Measurements from ENCODE around the gene TAS1R1.
A peak's percentile ranks its signal among the peaks of the same experiment; 100 is the strongest.
"Not testable (repeated sequence)": the region's sequence is repeated elsewhere in the genome, so short reads cannot be mapped to it uniquely, and the experiment has no call there.

TAS1R1 gene

DNA sequence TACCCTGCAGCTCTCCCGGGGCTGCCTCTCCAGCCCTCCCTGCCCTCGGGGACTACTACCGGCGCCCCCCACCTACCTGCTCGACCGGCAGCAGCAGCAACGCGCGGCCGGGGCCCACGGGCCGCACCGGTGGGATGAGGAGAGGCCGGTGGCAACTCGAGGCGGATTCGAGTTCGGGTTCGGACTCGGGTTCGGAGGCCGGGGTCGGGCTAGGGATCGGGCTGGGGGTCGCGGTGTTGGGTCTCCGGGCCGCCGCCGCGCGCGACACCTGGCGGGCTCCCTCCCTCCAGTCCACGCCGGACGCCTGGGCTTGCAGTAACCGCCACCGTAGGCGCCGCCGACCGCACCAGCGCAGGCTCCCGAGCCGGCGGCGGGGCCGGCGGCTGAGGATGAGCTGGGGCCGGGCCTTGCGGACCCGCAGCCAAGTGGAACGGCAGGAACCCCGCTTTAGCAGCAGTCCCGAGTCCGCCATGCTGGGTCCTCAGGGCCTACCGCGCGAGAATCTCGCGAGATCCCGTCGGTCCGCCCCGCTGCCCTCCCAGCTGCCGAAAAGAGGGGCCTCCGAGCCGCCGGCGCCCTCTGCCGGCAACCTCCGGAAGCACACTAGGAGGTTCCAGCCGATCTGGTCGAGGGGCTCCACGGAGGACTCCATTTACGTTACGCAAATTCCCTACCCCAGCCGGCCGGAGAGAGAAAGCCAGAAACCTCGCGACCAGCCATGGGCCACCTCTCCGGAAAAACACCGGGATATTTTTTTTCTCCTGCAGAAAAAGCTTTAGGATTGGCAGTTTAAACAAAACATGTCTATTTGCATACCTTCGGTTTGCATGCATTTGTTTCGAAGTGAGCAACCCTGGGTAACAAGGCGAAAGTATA is 838 bp upstream of the TAS1R1 start, which contains the start of gene NOL9:
TSS of gene NOL9 (minus strand) at position 483 of the 876 bp plus-strand sequence. CDS start at position 472, 11 bp downstream.
- Histone ChIP-seq H4K8ac (ENCODE audit: low read depth, low read length) (no peak within 1 kb of the TSS), H3K23ac (ENCODE audit: low read length) (peak within 1 kb of the TSS; percentile 66), H3K4me2 (ENCODE audit: low read length) (peak within 1 kb of the TSS; percentile 74), H3K4me3 (ENCODE audit: low read length) (peak within 1 kb of the TSS; percentile 93), H3K4me1 (ENCODE audit: control insufficient read depth, low read depth, low read length) (peaks cover 3% of the 10 kb centered on the region), H3K79me2 (ENCODE audit: control insufficient read depth, insufficient read depth, low read length) (peaks cover 12% of the 10 kb centered on the region), H4K5ac (ENCODE audit: low read length) (peak within 1 kb of the TSS; percentile 93), H2BK120ac (ENCODE audit: low read depth, low read length) (no peak within 1 kb of the TSS), H3K56ac (ENCODE audit: low read length) (peak within 1 kb of the TSS; percentile 95), H3K27ac (ENCODE audit: low read depth, low read length) (peak within 1 kb of the TSS; percentile 36), H3K9ac (ENCODE audit: low read length) (peak within 1 kb of the TSS; percentile 91), H2BK5ac (ENCODE audit: low read length) (no peak within 1 kb of the TSS), H3K79me1 (ENCODE audit: low read length) (peaks cover 9% of the 10 kb centered on the region), H3K27me3 (ENCODE audit: insufficient read depth, low read length, poor library complexity) (no peaks in the 10 kb centered on the region), H3K4ac (ENCODE audit: low read depth, low read length) (peak within 1 kb of the TSS; percentile 49), H2BK15ac (replicated peaks; ENCODE audit: low read depth) (no peak within 1 kb of the TSS), H2AK5ac (ENCODE audit: low read length) (no peak within 1 kb of the TSS), H3K18ac (ENCODE audit: low read length) (no peak within 1 kb of the TSS), H3K36me3 (ENCODE audit: control insufficient read depth, insufficient read depth, low read length) (peaks cover 4% of the 10 kb centered on the region)
- DNase-seq: peak; percentile 95
- no CpG with 5 or more reads among the region's 87 CpGs for WGBS (ENCODE audit: extremely low coverage, insufficient coverage, low lambda C conversion rate)

- H2BK120ac ChIP-seq (ENCODE audit: low read depth, low read length): no peak overlapping the region
- no peak overlapping the region for H3K23ac ChIP-seq (ENCODE audit: low read length)
- DNase-seq: no peak
- H3K79me1 ChIP-seq (ENCODE audit: low read length): peaks cover 6% of the 10 kb centered on the region
- no CpG with 5 or more reads among the region's 1 CpG for WGBS (ENCODE audit: extremely low coverage, insufficient coverage, low lambda C conversion rate)
- no peak overlapping the region for H3K4ac ChIP-seq (ENCODE audit: low read depth, low read length)
- no peak overlapping the region for H4K5ac ChIP-seq (ENCODE audit: low read length)
- no peak overlapping the region for H2BK5ac ChIP-seq (ENCODE audit: low read length)
- H2BK15ac ChIP-seq (replicated peaks; ENCODE audit: low read depth): no peak overlapping the region
- no peaks in the 10 kb centered on the region for H3K36me3 ChIP-seq (ENCODE audit: control insufficient read depth, insufficient read depth, low read length)
- H3K27me3 ChIP-seq (ENCODE audit: insufficient read depth, low read length, poor library complexity): no peaks in the 10 kb centered on the region
- peaks cover 3% of the 10 kb centered on the region for H3K4me1 ChIP-seq (ENCODE audit: control insufficient read depth, low read depth, low read length)
- no peak overlapping the region for H3K4me3 ChIP-seq (ENCODE audit: low read length)
- no peak overlapping the region for H2AK5ac ChIP-seq (ENCODE audit: low read length)
- H4K8ac ChIP-seq (ENCODE audit: low read depth, low read length): no peak overlapping the region
- peaks cover 12% of the 10 kb centered on the region for H3K79me2 ChIP-seq (ENCODE audit: control insufficient read depth, insufficient read depth, low read length)
- H3K9ac ChIP-seq (ENCODE audit: low read length): no peak overlapping the region
- H3K18ac ChIP-seq (ENCODE audit: low read length): no peak overlapping the region
- no peak overlapping the region for H3K4me2 ChIP-seq (ENCODE audit: low read length)
- H3K56ac ChIP-seq (ENCODE audit: low read length): no peak overlapping the region
- no peak overlapping the region for H3K27ac ChIP-seq (ENCODE audit: low read depth, low read length)
Measured at GRCh38 chr1:6557597-6557996, 2.5 kb downstream of the TAS1R1 start.

DNA sequence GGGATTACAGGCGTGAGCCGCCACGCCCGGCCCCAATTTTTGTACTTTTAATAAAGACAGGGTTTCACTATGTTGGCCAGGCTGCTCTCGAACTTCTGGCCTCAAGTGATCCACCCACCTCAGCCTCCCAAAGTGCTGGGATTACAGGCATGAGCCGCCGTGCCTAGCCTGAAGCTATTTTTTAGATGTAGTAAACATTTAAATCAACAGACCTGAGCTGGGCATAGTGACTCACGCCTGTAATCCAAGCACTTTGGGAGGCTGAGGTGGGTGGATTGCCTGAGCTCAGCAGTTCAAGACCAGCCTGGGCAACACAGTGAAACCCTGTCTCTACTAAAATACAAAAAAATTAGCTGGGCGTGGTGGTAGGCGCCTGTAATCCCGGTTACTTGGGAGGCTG is 4.1 kb downstream of the TAS1R1 start:
- not testable (repeated sequence) for H2BK120ac ChIP-seq (ENCODE audit: low read depth, low read length); H3K27ac ChIP-seq (ENCODE audit: low read depth, low read length); H3K4me3 ChIP-seq (ENCODE audit: low read length); DNase-seq; H2BK5ac ChIP-seq (ENCODE audit: low read length); H2AK5ac ChIP-seq (ENCODE audit: low read length); H3K56ac ChIP-seq (ENCODE audit: low read length); H4K5ac ChIP-seq (ENCODE audit: low read length); H3K79me2 ChIP-seq (ENCODE audit: control insufficient read depth, insufficient read depth, low read length); H3K4me1 ChIP-seq (ENCODE audit: control insufficient read depth, low read depth, low read length); H3K36me3 ChIP-seq (ENCODE audit: control insufficient read depth, insufficient read depth, low read length); H3K4ac ChIP-seq (ENCODE audit: low read depth, low read length); H3K79me1 ChIP-seq (ENCODE audit: low read length); H4K8ac ChIP-seq (ENCODE audit: low read depth, low read length); H2BK15ac ChIP-seq (replicated peaks; ENCODE audit: low read depth); H3K23ac ChIP-seq (ENCODE audit: low read length); H3K18ac ChIP-seq (ENCODE audit: low read length); H3K9ac ChIP-seq (ENCODE audit: low read length); H3K4me2 ChIP-seq (ENCODE audit: low read length); H3K27me3 ChIP-seq (ENCODE audit: insufficient read depth, low read length, poor library complexity)
- no CpG with 5 or more reads among the region's 11 CpGs for WGBS (ENCODE audit: extremely low coverage, insufficient coverage, low lambda C conversion rate)

DNA sequence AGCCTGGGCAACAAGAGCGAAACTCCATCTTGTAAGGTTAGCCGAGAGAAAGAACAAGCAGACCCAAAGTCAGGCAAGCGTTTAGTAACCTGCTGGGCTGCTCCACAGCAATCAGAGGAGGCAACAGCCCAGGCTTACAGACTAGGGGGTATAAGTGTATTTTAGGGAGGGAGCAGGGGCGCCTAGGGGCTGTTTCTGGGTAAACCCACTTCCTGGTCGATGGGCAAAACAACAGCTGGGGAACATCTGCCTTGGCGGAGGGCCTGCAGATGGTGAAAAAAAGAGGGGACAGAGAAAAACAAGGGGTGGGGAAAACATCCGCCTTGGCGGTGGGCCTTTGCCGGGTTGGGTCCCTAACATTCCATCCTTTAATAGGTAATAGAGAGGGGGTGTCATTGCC is 5.2 kb downstream of the TAS1R1 start:
- Histone ChIP-seq H3K27ac (ENCODE audit: low read depth, low read length) (no peak overlapping the region), H3K9ac (ENCODE audit: low read length) (no peak overlapping the region), H3K4ac (ENCODE audit: low read depth, low read length) (no peak overlapping the region), H3K23ac (ENCODE audit: low read length) (no peak overlapping the region), H3K4me2 (ENCODE audit: low read length) (no peak overlapping the region), H2BK120ac (ENCODE audit: low read depth, low read length) (no peak overlapping the region), H3K56ac (ENCODE audit: low read length) (no peak overlapping the region), H2BK15ac (replicated peaks; ENCODE audit: low read depth) (no peak overlapping the region), H3K79me1 (ENCODE audit: low read length) (no peaks in the 10 kb centered on the region), H2AK5ac (ENCODE audit: low read length) (no peak overlapping the region), H3K18ac (ENCODE audit: low read length) (no peak overlapping the region), H3K4me3 (ENCODE audit: low read length) (no peak overlapping the region), H2BK5ac (ENCODE audit: low read length) (no peak overlapping the region), H3K36me3 (ENCODE audit: control insufficient read depth, insufficient read depth, low read length) (no peaks in the 10 kb centered on the region), H3K4me1 (ENCODE audit: control insufficient read depth, low read depth, low read length) (no peaks in the 10 kb centered on the region), H4K5ac (ENCODE audit: low read length) (no peak overlapping the region), H3K27me3 (ENCODE audit: insufficient read depth, low read length, poor library complexity) (no peaks in the 10 kb centered on the region), H3K79me2 (ENCODE audit: control insufficient read depth, insufficient read depth, low read length) (no peaks in the 10 kb centered on the region), H4K8ac (ENCODE audit: low read depth, low read length) (no peak overlapping the region)
- no peak for DNase-seq
- WGBS (ENCODE audit: extremely low coverage, insufficient coverage, low lambda C conversion rate): no CpG with 5 or more reads among the region's 9 CpGs

DNA sequence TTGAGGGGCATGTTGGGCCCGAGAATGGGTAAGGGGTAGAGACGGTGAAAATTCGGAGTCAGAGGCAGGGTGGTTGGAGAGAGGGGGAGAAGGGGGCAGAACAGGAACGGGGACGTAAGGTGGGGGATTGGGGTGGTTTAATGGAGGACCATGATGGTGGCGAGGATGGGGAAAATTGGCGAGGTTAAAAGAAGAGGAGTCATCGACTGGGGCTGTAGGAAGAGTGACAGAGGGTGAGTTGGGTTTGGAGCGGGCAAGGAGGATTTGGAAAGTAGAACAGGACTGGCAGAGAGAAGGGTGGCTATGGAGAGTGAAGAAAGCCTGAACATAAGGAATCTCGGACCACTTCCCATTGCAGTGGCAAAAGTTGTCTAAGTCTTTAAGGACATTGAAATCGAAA is 13.9 kb downstream of the TAS1R1 start:
- no peak overlapping the region for H3K23ac ChIP-seq (ENCODE audit: low read length)
- H3K36me3 ChIP-seq (ENCODE audit: control insufficient read depth, insufficient read depth, low read length): no peaks in the 10 kb centered on the region
- no peak overlapping the region for H4K5ac ChIP-seq (ENCODE audit: low read length)
- H3K79me2 ChIP-seq (ENCODE audit: control insufficient read depth, insufficient read depth, low read length): no peaks in the 10 kb centered on the region
- no peak overlapping the region for H2BK120ac ChIP-seq (ENCODE audit: low read depth, low read length)
- H2AK5ac ChIP-seq (ENCODE audit: low read length): no peak overlapping the region
- no peak overlapping the region for H3K27ac ChIP-seq (ENCODE audit: low read depth, low read length)
- H4K8ac ChIP-seq (ENCODE audit: low read depth, low read length): no peak overlapping the region
- H2BK5ac ChIP-seq (ENCODE audit: low read length): no peak overlapping the region
- H3K79me1 ChIP-seq (ENCODE audit: low read length): no peaks in the 10 kb centered on the region
- no peak for DNase-seq
- no peak overlapping the region for H2BK15ac ChIP-seq (replicated peaks; ENCODE audit: low read depth)
- no peak overlapping the region for H3K9ac ChIP-seq (ENCODE audit: low read length)
- H3K56ac ChIP-seq (ENCODE audit: low read length): no peak overlapping the region
- H3K4me1 ChIP-seq (ENCODE audit: control insufficient read depth, low read depth, low read length): no peaks in the 10 kb centered on the region
- no peak overlapping the region for H3K4me3 ChIP-seq (ENCODE audit: low read length)
- no CpG with 5 or more reads among the region's 11 CpGs for WGBS (ENCODE audit: extremely low coverage, insufficient coverage, low lambda C conversion rate)
- H3K27me3 ChIP-seq (ENCODE audit: insufficient read depth, low read length, poor library complexity): no peaks in the 10 kb centered on the region
- no peak overlapping the region for H3K4me2 ChIP-seq (ENCODE audit: low read length)
- H3K4ac ChIP-seq (ENCODE audit: low read depth, low read length): no peak overlapping the region
- H3K18ac ChIP-seq (ENCODE audit: low read length): no peak overlapping the region
